A549 (cell line): ENCODE results near the gene ZNF644. TPM values are rescaled to one million over a fixed set of nuclear protein-coding genes. Genes with fewer than 3 reads are reported as not detected.

ENCODE experiments used
- ATAC-seq, 2 experiments: fragments of 200-7000 bp in 1 of 2; fragments of >200 bp in 1 of 2; cut with Nextera tagmentation in 1 of 2; cut with Tn5 transposase in 1 of 2; 3 replicates each; pipeline versions ENCODE4 v1.8.0 to v1.9.1; 2018 to 2020; ENCODE audit warnings: mild to moderate bottlenecking in 1 of 2, moderate library complexity in 1 of 2
- CTCF ChIA-PET: fragments of 300-600 bp; sonication (Branson Sonifier 250); formaldehyde crosslinking; extraction: SDS; loops from one replicate; lab custom pipeline; 2021; ENCODE audit warnings: antibody characterized with exemption, inconsistent platforms; lab: Yijun Ruan, JAX
- POLR2A ChIA-PET: fragments of 350-600 bp; formaldehyde crosslinking; extraction: SDS; loops from one replicate; lab custom pipeline; 2021; ENCODE audit warnings: antibody characterized with exemption, inconsistent platforms; lab: Yijun Ruan, JAX
- DNase-seq, 2 experiments: peaks; one replicate each; pipeline versions ENCODE4 v3.0.0 to v3.0.0-alpha.2; 2011 to 2016; ENCODE audit warnings: low read depth in 1 of 2, low spot score in 1 of 2
- FAIRE-seq: peaks from 2 replicates; lab custom pipeline; 2011; peaks lifted over from hg19 to GRCh38; lab: Jason Lieb, UNC
- H3K27ac ChIP-seq, 2 experiments: fragments of >200 bp; sonication (Bioruptor Twin); formaldehyde crosslinking; 3 replicates each; pipeline ENCODE4 v1.5.1; 2016 to 2017
- H3K4me1 ChIP-seq: fragments of >200 bp; sonication (Bioruptor Twin); formaldehyde crosslinking; 3 replicates; pipeline ENCODE4 v1.6.1; 2016
- H3K4me2 ChIP-seq: fragments of >200 bp; sonication (Bioruptor Twin); formaldehyde crosslinking; 3 replicates; pipeline ENCODE4 v1.6.1; 2016
- H3K4me3 ChIP-seq: fragments of >200 bp; sonication (Bioruptor Twin); formaldehyde crosslinking; 3 replicates; pipeline ENCODE4 v1.5.1; 2016
- H3K9me3 ChIP-seq: fragments of >200 bp; sonication (Bioruptor Twin); formaldehyde crosslinking; 3 replicates; pipeline ENCODE4 v1.6.1; 2016
- BCL3 ChIP-seq: fragments of >200 bp; sonication (Bioruptor Twin); formaldehyde crosslinking; IDR thresholded peaks from 3 replicates; pipeline ENCODE4 v1.6.1; 2016
- BHLHE40 ChIP-seq: IDR thresholded peaks from 2 replicates; pipeline ENCODE4 v1.6.1; 2012; ENCODE audit warnings: low read depth, low read length, inconsistent platforms
- CBX8 ChIP-seq: fragments of 200-600 bp; sonication (generic); IDR thresholded peaks from 2 replicates; pipeline ENCODE4 v1.6.1; 2016
- CEBPB ChIP-seq, 2 experiments: fragments of >200 bp in 1 of 2; sonication (Bioruptor Twin) in 1 of 2; formaldehyde crosslinking in 1 of 2; IDR thresholded peaks; 2 replicates each; pipeline ENCODE4 v1.6.1; 2012 to 2016
- CTCF ChIP-seq: fragments of >200 bp; sonication (Bioruptor Twin); formaldehyde crosslinking; IDR thresholded peaks from 3 replicates; pipeline ENCODE4 v1.5.1; 2016
- HOXB13 ChIP-seq: fragments of 250-450 bp; sonication (Bioruptor Pico); IDR thresholded peaks from 2 replicates; pipeline ENCODE4 v1.5.0; 2020; ENCODE audit warnings: low read depth, mild to moderate bottlenecking, moderate library complexity
- HOXB5 ChIP-seq: fragments of 250-450 bp; sonication (Bioruptor Pico); IDR thresholded peaks from 2 replicates; pipeline ENCODE4 v1.5.0; 2020; ENCODE audit warnings: mild to moderate bottlenecking, moderate library complexity
- JUN ChIP-seq, 2 experiments: fragments of >200 bp; sonication (Bioruptor Twin); formaldehyde crosslinking; IDR thresholded peaks; 2 replicates in 1 of 2; 3 replicates in 1 of 2; pipeline ENCODE4 v1.6.1; 2016 to 2017
- KDM5A ChIP-seq: fragments of 200-600 bp; sonication (generic); IDR thresholded peaks from 2 replicates; pipeline ENCODE4 v1.6.1; 2016; ENCODE audit warnings: antibody characterized with exemption, mild to moderate bottlenecking
- MAZ ChIP-seq: fragments of 150-350 bp; IDR thresholded peaks from 2 replicates; pipeline ENCODE4 v1.6.1; 2014; ENCODE audit warnings: antibody characterized with exemption, low read depth, low read length, borderline replicate concordance
- MYC ChIP-seq: IDR thresholded peaks from 2 replicates; pipeline ENCODE4 v1.6.1; 2012; ENCODE audit warnings: mild to moderate bottlenecking, inconsistent platforms, low read length, improper control_type of control experiment, borderline replicate concordance
- NFE2L2 ChIP-seq: fragments of 150-350 bp; conservative IDR thresholded peaks from 2 replicates; pipeline ENCODE4 v1.6.1; 2014; ENCODE audit warnings: low read length
- PBX3 ChIP-seq: IDR thresholded peaks from 2 replicates; pipeline ENCODE4 v1.6.1; 2012
- PHF8 ChIP-seq: fragments of 200-600 bp; sonication (generic); IDR thresholded peaks from 2 replicates; pipeline ENCODE4 v1.6.1; 2016; ENCODE audit warnings: low read depth, mild to moderate bottlenecking, antibody characterized with exemption, moderate library complexity, borderline replicate concordance
- POLR2A ChIP-seq: IDR thresholded peaks from 2 replicates; pipeline ENCODE4 v1.6.1; 2012; ENCODE audit warnings: mild to moderate bottlenecking, low read length
- RNF2 ChIP-seq: fragments of 200-600 bp; sonication (generic); IDR thresholded peaks from 2 replicates; pipeline ENCODE4 v1.6.1; 2016; ENCODE audit warnings: low read depth, mild to moderate bottlenecking, antibody characterized with exemption, moderate library complexity, borderline replicate concordance
- ZNF302 ChIP-seq: fragments of 250-450 bp; sonication (Bioruptor Pico); IDR thresholded peaks from 2 replicates; pipeline ENCODE4 v1.9.0; 2021; ENCODE audit warnings: inconsistent platforms, mild to moderate bottlenecking, moderate library complexity
- WGBS: methylation state at CpG from one replicate; pipeline ENCODE4 v1.1.6; 2017; ENCODE audit errors: missing lambda C conversion rate; 5-methylcytosine and 5-hydroxymethylcytosine counted together
- polyA minus RNA-seq: library from RNA; depleted of rRNA, polyadenylated mRNA; stranded (reverse); fragments of >200 nt; gene quantifications from 2 replicates; pipeline ENCODE4 v1.2.3, GENCODE V29; 2011; rRNA and poly(A)+ RNA removed
- polyA plus RNA-seq, 4 experiments: library from polyadenylated mRNA; depleted of rRNA in 3 of 4; stranded (reverse); fragments of >200 nt; fragmentation: RNase III in 1 of 4; extraction: RNeasy Plus Mini Kit Qiagen cat#74134 plus additional on column Dnase treatment in 1 of 4; gene quantifications; 2 replicates in 3 of 4; 3 replicates in 1 of 4; pipeline ENCODE4 v1.2.3, GENCODE V29; 2011 to 2017
- TF ChIP-seq, protein P1 (sequence below): IDR thresholded peaks from 2 replicates; pipeline ENCODE4 v1.6.1; 2012; ENCODE audit warnings: low read depth, borderline replicate concordance
- TF ChIP-seq, protein P2 (sequence below): fragments of >200 bp; sonication (Bioruptor Twin); formaldehyde crosslinking; IDR thresholded peaks from 2 replicates; pipeline ENCODE4 v1.6.1; 2016
- TF ChIP-seq, protein P3 (sequence below): IDR thresholded peaks from 2 replicates; pipeline ENCODE4 v1.6.1; 2012

Gene ZNF644
- 21.4 and 24.9 TPM in 2 replicates for polyA plus RNA-seq (2011; rRNA removed)
- 3.5 and 4.4 TPM in 2 replicates for polyA plus RNA-seq (2012; cell fraction: cytosol; rRNA removed)
- polyA plus RNA-seq (2012; cell fraction: nucleus; rRNA removed), result 2.9 and 5.3 TPM in 2 replicates
- polyA plus RNA-seq (2017; fragmentation: RNase III; extraction: RNeasy Plus Mini Kit Qiagen cat#74134 plus additional on column Dnase treatment), result 14.8 to 17.1 TPM (median 16.0 TPM) in 3 replicates
- 31.5 and 32.7 TPM in 2 replicates for polyA minus RNA-seq

DNA sequence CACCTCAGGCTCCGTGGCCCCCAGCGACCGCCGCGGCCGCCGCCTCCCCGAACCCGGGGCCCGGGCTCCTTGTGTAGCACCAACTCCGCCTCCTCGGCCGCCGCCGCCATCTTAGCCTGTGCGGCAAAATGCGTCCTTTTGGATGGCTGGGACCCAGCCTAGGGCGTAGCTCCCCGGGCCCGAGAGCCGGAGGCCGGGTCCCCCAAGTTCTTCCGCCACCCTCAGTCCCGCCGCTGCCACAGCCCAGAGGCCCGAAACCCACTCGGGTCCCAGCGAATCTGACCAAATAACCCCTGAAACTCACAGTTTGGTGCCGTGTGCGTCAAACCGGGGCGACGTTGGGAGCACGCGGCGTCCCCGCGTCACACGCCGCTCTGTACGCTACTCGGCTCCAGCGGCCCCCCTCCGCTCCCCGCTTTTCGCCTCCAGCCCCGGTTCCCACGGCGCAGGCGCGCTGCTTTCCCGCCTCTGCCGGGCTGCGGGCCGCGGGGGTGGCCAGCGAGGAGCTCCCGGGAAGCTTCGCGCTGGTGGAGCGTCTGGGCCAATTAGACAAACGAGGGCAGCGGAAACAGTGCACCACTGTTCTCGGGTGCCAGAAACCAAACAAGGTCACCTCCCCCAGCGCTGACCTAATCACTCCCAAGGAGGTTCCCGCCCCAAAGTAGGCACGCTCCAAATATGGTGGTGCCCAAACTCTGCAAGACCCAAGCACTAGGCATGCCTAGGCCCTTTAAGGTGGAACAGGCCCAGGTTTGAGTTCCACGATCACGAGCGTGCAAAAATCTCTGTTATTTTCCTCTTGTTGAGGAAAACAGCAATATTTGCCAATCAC lies at the start of gene ZNF644:
Gene ZNF644, minus strand, starts transcription at position 350 of the 832 bp plus-strand sequence. CDS start 39,682 bp downstream, outside the sequence.
- TF ChIP-seq RNF2 (0 out of 2 replicates have a peak, but pooled peaks have one; percentile 51), ZNF302 (CRISPR knock-in tag) (no peak), BCL3 (peak; percentile 59; the same call in 2 of the 3 replicates), CTCF (no peak), PHF8 (peak; percentile 44), KDM5A (no peak), POLR2A (peak; percentile 59), HOXB13 (CRISPR knock-in tag) (0 out of 2 replicates have a peak, but pooled peaks have one; percentile 49), MAZ (no peak), JUN (IDR thresholded peaks at IDR 0.05) (peak in 1 of 2 experiments; percentile 66; a peak in 2 of 5 replicates), HOXB5 (CRISPR knock-in tag) (peak; percentile 65; the same call in 1 of the 2 replicates), MYC (peak; percentile 76)
- TF ChIP-seq, protein P1, sequence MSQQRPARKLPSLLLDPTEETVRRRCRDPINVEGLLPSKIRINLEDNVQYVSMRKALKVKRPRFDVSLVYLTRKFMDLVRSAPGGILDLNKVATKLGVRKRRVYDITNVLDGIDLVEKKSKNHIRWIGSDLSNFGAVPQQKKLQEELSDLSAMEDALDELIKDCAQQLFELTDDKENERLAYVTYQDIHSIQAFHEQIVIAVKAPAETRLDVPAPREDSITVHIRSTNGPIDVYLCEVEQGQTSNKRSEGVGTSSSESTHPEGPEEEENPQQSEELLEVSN, result peak; percentile 99
- TF ChIP-seq, protein P2, sequence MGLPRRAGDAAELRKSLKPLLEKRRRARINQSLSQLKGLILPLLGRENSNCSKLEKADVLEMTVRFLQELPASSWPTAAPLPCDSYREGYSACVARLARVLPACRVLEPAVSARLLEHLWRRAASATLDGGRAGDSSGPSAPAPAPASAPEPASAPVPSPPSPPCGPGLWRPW, result no peak
- TF ChIP-seq, protein P3, sequence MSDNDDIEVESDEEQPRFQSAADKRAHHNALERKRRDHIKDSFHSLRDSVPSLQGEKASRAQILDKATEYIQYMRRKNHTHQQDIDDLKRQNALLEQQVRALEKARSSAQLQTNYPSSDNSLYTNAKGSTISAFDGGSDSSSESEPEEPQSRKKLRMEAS, result peak; percentile 98
- Histone ChIP-seq H3K4me1 (peaks cover 35% of the 10 kb centered on the region), H3K4me2 (peak within 1 kb of the TSS; percentile 86), H3K27ac (peak within 1 kb of the TSS; percentile 99 to 100), H3K9me3 (no peaks in the 10 kb centered on the region), H3K4me3 (peak within 1 kb of the TSS; percentile 70)
- DNase-seq, result peak; percentile 75 to 89
- ATAC-seq, result peak; percentile 89 to 91
- ChIA-PET CTCF (interaction anchor here (0.6 kb wide), 1 partner anchor 1113 kb away, joined by 5 read pairs; no protein-coding TSS in a partner anchor), POLR2A (interaction anchor here (0.6 to 2.0 kb wide), 11 partner anchors 9 to 632 kb away, joined by 3 to 8 read pairs (median 4); partner anchors contain the start of gene CDC7)
- WGBS, result 4% methylated on average over 6 of the region's 70 CpGs
- no peak for FAIRE-seq

GRCh38 chr1:91070298-91070697 lies 48.5 kb upstream of the ZNF644 start:
- ATAC-seq, result no peak
- ChIA-PET POLR2A (no interaction called here), CTCF (interaction anchor here (1.3 kb wide), 1 partner anchor 92 kb away, joined by 5 read pairs; no protein-coding TSS in a partner anchor)
- H3K4me3 ChIP-seq, result no peak overlapping the region
- FAIRE-seq, result no peak
- no peak for DNase-seq
- no peaks in the 10 kb centered on the region for H3K9me3 ChIP-seq
- no peak for TF ChIP-seq PBX3
- TF ChIP-seq KDM5A, result no peak
- TF ChIP-seq HOXB13 (CRISPR knock-in tag), result no peak
- no peak for TF ChIP-seq BHLHE40
- TF ChIP-seq CEBPB (IDR thresholded peaks at IDR 0.05), result no peak
- TF ChIP-seq PHF8, result no peak
- no peak for TF ChIP-seq CBX8
- no peak for TF ChIP-seq NFE2L2
- 48% methylated on average over 3 of the region's 3 CpGs for WGBS
- no peaks in the 10 kb centered on the region for H3K4me1 ChIP-seq
- H3K4me2 ChIP-seq, result no peak overlapping the region
- H3K27ac ChIP-seq, result no peak overlapping the region
